Liver (tissue), 3 donors: ENCODE data around the gene MSI1.

Experiments
- CTCF ChIP-seq: fragments of 150-350 bp; IDR thresholded peaks from 2 replicates; pipeline ENCODE4 v1.5.1; 2017; ENCODE audit warnings: improper control_type of control experiment, low read depth, low read length; ENCODE audit not compliant: missing input control
- FOXA1 ChIP-seq: IDR thresholded peaks from 2 replicates; pipeline ENCODE4 v1.6.1; 2016; ENCODE audit warnings: antibody characterized with exemption
- REST ChIP-seq: IDR thresholded peaks from 2 replicates; pipeline ENCODE4 v1.6.1; 2016; ENCODE audit warnings: antibody characterized with exemption, mild to moderate bottlenecking
- TAF1 ChIP-seq: conservative IDR thresholded peaks from 2 replicates; pipeline ENCODE4 v1.6.1; 2016; ENCODE audit warnings: antibody characterized with exemption, mild to moderate bottlenecking
- YY1 ChIP-seq: IDR thresholded peaks from 2 replicates; pipeline ENCODE4 v1.6.1; 2016; ENCODE audit warnings: antibody characterized with exemption, mild to moderate bottlenecking
- donor health status: healthy.
- donor health status: healthy.

GRCh38 chr12:120402217-120402616 is 33.3 kb upstream of the MSI1 start:
- TF ChIP-seq CTCF = no peak
- no peak for TF ChIP-seq FOXA1
- TF ChIP-seq REST = no peak
- no peak for TF ChIP-seq YY1
- TF ChIP-seq TAF1 = no peak
